T follicular helper cell (primary cell): Measurements from ENCODE around the gene PANK1.

ENCODE experiments used
- DNase-seq: peaks from one replicate; pipeline ENCODE4 v3.0.0-alpha.2; 2020; ENCODE audit warnings: low read depth

PANK1 gene

GRCh38 chr10:89615824-89616223 is 29.2 kb downstream of the PANK1 start:
- DNase-seq, result no peak

DNA sequence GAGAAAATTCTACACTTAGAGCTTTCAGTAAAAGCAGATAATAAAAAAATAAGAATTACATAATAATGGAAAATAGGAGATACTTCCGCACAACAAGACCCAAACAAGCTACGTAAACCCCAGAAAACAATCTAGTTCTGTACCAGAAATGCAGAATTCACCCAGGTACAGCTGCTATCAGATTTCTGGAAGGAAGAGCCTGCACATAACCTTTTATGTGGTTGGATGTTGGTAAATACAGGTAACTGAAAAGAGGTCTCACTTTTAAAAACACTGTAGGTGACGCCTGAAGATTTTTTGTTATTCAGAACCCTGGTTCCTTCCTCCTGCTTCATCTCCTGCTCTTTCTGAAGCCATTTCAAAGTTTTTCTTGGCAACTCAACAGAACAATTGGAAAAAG is 29.9 kb downstream of the PANK1 start:
- no peak for DNase-seq

GRCh38 chr10:89613582-89613981 is 31.5 kb downstream of the PANK1 start:
- DNase-seq, result no peak

GRCh38 chr10:89611282-89611681 is 33.8 kb downstream of the PANK1 start:
- DNase-seq, result no peak

GRCh38 chr10:89609833-89610346 is 35.2 kb downstream of the PANK1 start:
- no peak for DNase-seq

- DNase-seq, result no peak
These were observed 40.8 kb downstream of the PANK1 start for GRCh38 chr10:89604200-89604599.

GRCh38 chr10:89602919-89603318 is 42.1 kb downstream of the PANK1 start:
- DNase-seq, result no peak

DNA sequence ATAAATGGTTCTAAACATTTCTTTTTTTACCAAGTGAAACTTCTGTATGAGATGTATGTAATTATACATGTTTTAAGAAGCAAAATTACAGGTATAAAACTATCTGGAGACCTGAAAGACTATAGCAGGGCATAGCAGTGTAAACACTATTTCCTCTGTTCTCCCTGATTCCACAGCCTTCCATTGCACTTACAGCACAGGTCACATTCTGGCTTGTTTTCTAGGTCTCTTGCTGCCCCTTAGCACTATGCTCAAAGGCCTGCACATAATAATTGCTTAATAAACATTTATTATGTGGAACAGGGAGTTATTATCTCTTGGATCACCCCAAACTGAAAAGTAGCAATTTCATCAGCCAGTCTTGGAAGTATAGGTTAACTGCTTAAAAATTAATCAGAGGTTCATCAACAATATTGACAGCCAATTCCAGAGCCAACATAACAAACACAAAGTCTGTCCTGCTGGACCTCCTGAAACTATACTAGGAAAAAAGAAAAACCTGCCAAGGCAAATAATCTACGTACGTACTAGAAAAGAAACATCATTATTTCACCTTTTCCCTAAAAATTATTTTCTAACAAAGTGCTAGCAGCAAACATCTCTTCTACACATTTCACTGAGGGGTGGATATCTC is 43.2 kb downstream of the PANK1 start:
- no peak for DNase-seq

GRCh38 chr10:89600041-89600440 is 45.0 kb downstream of the PANK1 start:
- DNase-seq, result no peak

- DNase-seq, result no peak
These were observed 52.0 kb downstream of the PANK1 start for GRCh38 chr10:89593043-89593442.

DNA sequence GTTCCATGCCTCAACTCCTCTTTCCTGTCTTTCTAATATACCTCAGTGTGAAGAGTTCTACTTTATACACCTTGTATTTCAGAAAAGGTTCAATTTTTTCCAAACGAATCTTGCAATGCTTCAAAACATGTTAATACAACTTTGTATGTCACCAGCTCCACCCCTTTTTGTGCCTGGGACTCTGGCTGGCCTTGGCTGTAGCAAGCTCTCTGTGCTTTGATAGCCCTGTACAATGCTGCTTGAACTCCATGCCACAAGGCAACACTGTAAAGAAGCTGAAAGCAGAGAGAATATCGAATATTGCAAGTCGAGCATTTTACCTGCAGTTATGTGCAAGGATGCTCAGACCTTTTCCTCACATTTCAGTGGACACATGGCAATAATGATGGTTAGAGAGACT is 52.5 kb downstream of the PANK1 start:
- no peak for DNase-seq

DNA sequence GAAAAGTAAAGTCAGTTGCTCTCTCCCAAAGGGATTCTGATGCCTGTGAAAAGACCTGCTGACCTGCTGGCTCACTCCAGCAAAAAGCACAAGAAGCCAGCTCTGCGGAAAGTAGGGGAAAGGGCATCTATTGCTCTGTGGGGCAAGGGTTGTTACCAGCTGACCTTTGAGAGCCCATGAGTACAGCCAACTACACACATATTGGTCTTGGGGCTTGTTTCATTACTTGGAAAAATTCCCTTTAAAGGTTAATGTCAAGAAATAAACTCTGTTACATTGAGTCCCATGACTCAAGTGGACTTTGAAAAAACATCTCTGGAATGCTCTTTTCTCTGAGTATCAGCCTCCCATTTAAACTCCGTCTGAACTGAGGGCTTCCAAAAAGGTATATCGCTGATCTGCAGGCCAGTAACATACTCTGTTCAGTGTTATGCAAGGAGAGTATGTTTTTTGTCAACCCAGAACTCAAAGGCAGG is 53.2 kb downstream of the PANK1 start:
- no peak for DNase-seq

- no peak for DNase-seq
These were observed 53.8 kb downstream of the PANK1 start for GRCh38 chr10:89591111-89591795.

DNA sequence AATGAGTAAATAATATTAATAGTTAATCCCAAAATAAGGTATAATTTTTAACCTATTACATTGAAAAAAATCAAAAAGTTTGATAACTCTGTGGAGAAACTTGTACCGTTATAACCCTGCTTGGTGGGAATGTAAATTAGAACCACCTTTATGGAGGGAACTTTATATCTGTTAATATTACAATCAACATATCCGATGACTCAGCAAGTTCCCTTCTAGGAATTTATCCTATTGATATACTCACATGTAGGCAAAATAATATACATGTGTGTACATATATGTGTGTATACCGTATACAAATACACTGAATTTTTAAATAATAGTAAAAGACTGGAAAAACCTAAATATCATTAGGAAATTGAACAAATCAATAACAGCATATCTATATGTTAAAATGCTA is 54.7 kb downstream of the PANK1 start:
- DNase-seq, result no peak

- DNase-seq, result no peak
These were observed 55.8 kb downstream of the PANK1 start for GRCh38 chr10:89589101-89589720.

GRCh38 chr10:89588671-89589070 is 56.4 kb downstream of the PANK1 start:
- DNase-seq, result no peak

GRCh38 chr10:89582022-89582421 is 63.0 kb downstream of the PANK1 start:
- DNase-seq, result no peak

DNA sequence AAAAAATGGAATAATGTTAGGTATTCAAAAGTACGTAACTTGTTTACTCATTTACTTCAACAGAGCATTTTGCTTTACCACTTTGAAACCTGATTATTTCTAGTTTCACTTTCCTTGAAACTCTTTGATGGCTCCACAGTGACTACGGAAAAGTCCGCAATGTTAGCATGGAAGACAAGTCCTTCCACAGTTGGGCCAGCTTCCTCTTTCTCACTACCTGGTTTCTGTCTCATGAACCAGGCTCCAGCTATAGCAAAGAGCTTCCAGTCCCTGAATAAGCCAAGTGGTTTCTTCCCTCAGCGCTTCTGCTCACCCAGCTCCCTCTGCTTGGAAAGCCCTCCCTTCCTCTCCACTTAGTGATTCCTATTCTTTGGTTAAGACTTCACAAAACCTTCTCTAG is 64.8 kb downstream of the PANK1 start:
- DNase-seq, result no peak

GRCh38 chr10:89576696-89577095 is 68.3 kb downstream of the PANK1 start:
- DNase-seq, result no peak

DNA sequence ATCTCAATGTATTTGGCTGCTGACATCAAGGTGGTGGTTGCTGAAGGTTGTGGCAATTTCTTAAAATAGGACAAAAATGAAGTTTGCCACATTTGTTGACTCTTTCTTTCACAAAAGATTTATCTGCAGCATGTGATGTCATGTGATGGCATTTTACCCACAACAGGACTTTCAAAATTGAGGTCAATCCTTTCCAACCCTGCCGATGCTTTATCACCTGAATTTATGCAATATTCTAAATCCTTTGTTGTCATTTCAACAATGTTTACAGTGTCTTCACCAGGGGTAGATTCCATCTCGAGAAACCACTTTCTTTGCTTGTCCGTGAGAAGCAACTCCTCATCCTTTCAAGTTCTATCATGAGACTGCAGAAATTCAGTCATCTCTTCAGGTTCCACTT is 69.0 kb downstream of the PANK1 start:
- no peak for DNase-seq

DNA sequence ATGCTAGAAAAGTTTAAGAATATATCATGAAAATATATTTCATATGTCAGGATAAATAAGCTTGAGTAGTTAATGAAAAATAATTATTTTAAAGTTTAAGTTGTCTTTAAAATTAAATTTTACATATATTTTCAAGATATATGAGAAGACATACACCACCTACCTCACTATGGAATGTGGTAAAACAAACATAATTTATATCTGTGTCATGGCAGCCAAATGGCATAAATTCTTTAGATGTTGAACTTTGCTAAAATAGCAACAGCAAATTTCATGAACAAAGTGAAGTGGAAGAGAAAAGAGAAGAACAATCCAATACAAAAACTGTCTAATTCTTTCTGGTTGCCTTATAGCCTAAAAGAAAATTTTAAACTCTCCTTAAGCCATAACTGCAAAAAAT is 70.0 kb downstream of the PANK1 start:
- DNase-seq, result no peak

- no peak for DNase-seq
These were observed 70.7 kb downstream of the PANK1 start for GRCh38 chr10:89574368-89574767.

GRCh38 chr10:89567576-89568245 is 77.3 kb downstream of the PANK1 start:
- DNase-seq, result no peak
